Inflammatory macrophage (primary cell): Measurements from ENCODE around the gene USP21.

Experiments
- DNase-seq, 2 donors: peaks; one replicate each; pipeline ENCODE4 v3.0.0-alpha.2; 2020 to 2022

USP21 gene

GRCh38 chr1:161196111-161196510, 36.8 kb downstream of the USP21 start:
- no peak for DNase-seq

- no peak for DNase-seq
Observed at GRCh38 chr1:161196521-161197451, 37.5 kb downstream of the USP21 start.

- no peak for DNase-seq
Observed at GRCh38 chr1:161197560-161198193, 38.4 kb downstream of the USP21 start.

GRCh38 chr1:161198194-161198896, 39.0 kb downstream of the USP21 start:
- DNase-seq: no peak

GRCh38 chr1:161198897-161199431, 39.7 kb downstream of the USP21 start, which contains the start of gene ADAMTS4:
Gene ADAMTS4, minus strand, starts transcription at chr1:161199054. Its CDS starts 427 bp downstream, at chr1:161198627.
- DNase-seq: no peak

GRCh38 chr1:161199506-161200139, 40.3 kb downstream of the USP21 start:
- DNase-seq: no peak

- DNase-seq: no peak
Observed at GRCh38 chr1:161200421-161200991, 41.2 kb downstream of the USP21 start.

GRCh38 chr1:161200992-161201835, 41.9 kb downstream of the USP21 start:
- DNase-seq: peak; percentile 58 to 68

GRCh38 chr1:161201836-161202712, 42.8 kb downstream of the USP21 start, which contains the start of gene NDUFS2:
Gene NDUFS2, plus strand, starts transcription at chr1:161202367. Its CDS starts 19 bp downstream, at chr1:161202386.
- DNase-seq: peak; percentile 98 to 99

GRCh38 chr1:161206411-161207140, 47.3 kb downstream of the USP21 start:
- no peak for DNase-seq

- DNase-seq: no peak
Observed at GRCh38 chr1:161207173-161207572, 47.9 kb downstream of the USP21 start.

GRCh38 chr1:161209790-161210409, 50.6 kb downstream of the USP21 start:
- DNase-seq: peak; percentile 72 to 73

- peak; percentile 71 to 81 for DNase-seq
Observed at GRCh38 chr1:161214369-161214768, 55.1 kb downstream of the USP21 start.

GRCh38 chr1:161215076-161215475, 55.8 kb downstream of the USP21 start, which contains the start of gene FCER1G:
Gene FCER1G, plus strand, starts transcription at chr1:161215295. Its CDS starts 27 bp downstream, at chr1:161215322.
- DNase-seq: peak; percentile 92
